ENCODE measurements around the gene ZNF541. TPM values are rescaled to one million over a fixed set of nuclear protein-coding genes. Genes with fewer than 3 reads are reported as not detected.

ZNF541 gene
- under 1 TPM; 0.69 to 0.96 TPM for total RNA-seq

DNA sequence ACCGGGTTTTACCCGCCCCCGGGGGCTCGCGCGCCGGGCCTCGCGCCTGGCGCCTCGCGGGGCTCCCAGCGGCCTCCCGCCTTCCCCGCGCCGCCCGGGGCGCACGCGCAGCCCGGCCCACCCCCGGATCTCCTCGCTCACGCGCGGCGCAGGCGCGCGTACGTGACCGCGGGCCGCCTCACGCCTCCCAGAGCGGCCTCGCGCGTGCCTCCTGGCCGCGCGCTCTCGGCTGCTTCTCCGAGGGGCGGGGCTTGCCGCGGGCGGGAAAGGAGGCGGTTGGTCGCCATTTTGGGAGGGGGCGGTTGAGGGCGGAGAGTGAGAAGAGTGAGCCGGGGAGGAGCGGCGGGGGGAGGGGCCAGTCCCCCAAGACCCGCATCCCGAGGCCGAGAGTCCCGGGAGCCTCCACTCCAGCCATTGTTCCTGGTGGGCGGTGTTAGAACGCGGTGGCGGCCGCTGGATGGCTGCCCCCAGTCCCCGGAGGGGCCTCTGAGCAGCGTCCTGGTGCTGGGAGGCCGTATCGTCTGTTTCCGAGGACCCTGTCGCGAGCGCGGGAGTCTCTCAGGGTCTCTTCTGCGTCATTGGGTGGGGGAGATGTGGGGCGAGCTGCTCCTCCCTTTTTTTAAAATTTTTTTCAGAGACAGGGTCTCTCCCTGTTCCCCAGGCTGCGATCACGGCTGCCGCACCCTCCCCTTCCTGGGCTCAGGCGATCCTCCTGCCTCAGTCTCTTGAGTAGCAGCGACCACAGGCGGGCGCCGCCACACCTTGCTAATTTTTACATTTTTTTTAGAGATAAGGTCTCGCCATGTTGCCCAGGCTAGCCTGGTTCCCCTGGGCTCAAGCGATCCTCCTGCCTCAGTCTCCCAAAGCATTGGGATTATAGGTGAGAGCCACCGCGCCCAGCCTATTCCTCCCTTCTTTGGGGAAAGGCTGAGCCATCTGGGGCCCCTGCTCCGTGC lies at the start of gene ZNF541:
Gene ZNF541 (minus strand): TSS at position 78 of the 956 bp plus-strand sequence. CDS start 17,292 bp downstream, outside the sequence.
- peak within 1 kb of the TSS; percentile 63 to 64 for H3K4me3 Mint-ChIP-seq
- no peaks in the 10 kb centered on the region for H3K9me3 Mint-ChIP-seq
- H3K36me3 Mint-ChIP-seq (ENCODE audit: insufficient read depth in 2 of 2): peaks cover 0 to 5% of the 10 kb centered on the region in 2 donors
- H3K27me3 Mint-ChIP-seq (ENCODE audit: low read depth): peaks cover 13% of the 10 kb centered on the region
- peak within 1 kb of the TSS; percentile 55 for H3K27ac Mint-ChIP-seq
- DNase-seq: peak; percentile 84
- peak; percentile 85 to 86 for ATAC-seq (replicated peaks in 1 of 2)
- peaks cover 19% of the 10 kb centered on the region for H3K4me1 Mint-ChIP-seq (ENCODE audit: low read depth)

GRCh38 chr19:47619763-47620162 lies 46.8 kb upstream of the ZNF541 start:
- Mint-ChIP-seq H3K4me3 (no peak overlapping the region), H3K36me3 (ENCODE audit: insufficient read depth in 2 of 2) (peaks cover 0 to 3% of the 10 kb centered on the region in 2 donors), H3K9me3 (no peaks in the 10 kb centered on the region), H3K27ac (no peak overlapping the region), H3K4me1 (ENCODE audit: low read depth) (peaks cover 11% of the 10 kb centered on the region), H3K27me3 (ENCODE audit: low read depth) (no peaks in the 10 kb centered on the region)
- ATAC-seq (replicated peaks in 1 of 2) (no peak), DNase-seq (no peak)

DNA sequence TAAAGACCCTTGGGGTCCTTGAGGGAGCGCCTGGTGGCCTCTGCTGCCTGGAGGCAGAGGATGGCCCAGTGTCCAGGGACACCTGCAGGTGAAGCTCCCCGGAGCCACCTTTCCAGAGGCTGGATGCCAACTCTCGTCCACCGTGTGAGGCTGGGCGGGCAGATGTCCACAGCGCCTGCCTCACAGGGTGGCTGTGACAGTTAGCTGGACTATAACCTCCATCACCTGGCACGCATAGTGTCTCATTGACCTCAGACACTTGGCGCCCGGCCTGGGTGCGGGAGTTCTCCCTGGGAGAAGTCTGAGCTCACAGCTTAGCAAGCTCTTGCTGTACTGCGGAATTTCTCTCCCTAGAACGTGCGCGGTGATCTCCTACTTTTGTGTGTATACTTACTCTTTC lies 45.8 kb upstream of the ZNF541 start:
- H3K27ac Mint-ChIP-seq: no peak overlapping the region
- peaks cover 0 to 3% of the 10 kb centered on the region in 2 donors for H3K36me3 Mint-ChIP-seq (ENCODE audit: insufficient read depth in 2 of 2)
- DNase-seq: no peak
- no peak overlapping the region for H3K4me3 Mint-ChIP-seq
- no peaks in the 10 kb centered on the region for H3K27me3 Mint-ChIP-seq (ENCODE audit: low read depth)
- no peak for ATAC-seq (replicated peaks in 1 of 2)
- peaks cover 11% of the 10 kb centered on the region for H3K4me1 Mint-ChIP-seq (ENCODE audit: low read depth)
- H3K9me3 Mint-ChIP-seq: no peaks in the 10 kb centered on the region

GRCh38 chr19:47615714-47616113 lies 42.8 kb upstream of the ZNF541 start:
- H3K27ac Mint-ChIP-seq: no peak overlapping the region
- peaks cover 21% of the 10 kb centered on the region for H3K4me1 Mint-ChIP-seq (ENCODE audit: low read depth)
- no peaks in the 10 kb centered on the region for H3K9me3 Mint-ChIP-seq
- ATAC-seq (replicated peaks in 1 of 2): no peak
- H3K27me3 Mint-ChIP-seq (ENCODE audit: low read depth): no peaks in the 10 kb centered on the region
- no peak overlapping the region for H3K4me3 Mint-ChIP-seq
- peaks cover 0 to 3% of the 10 kb centered on the region in 2 donors for H3K36me3 Mint-ChIP-seq (ENCODE audit: insufficient read depth in 2 of 2)
- DNase-seq: no peak

DNA sequence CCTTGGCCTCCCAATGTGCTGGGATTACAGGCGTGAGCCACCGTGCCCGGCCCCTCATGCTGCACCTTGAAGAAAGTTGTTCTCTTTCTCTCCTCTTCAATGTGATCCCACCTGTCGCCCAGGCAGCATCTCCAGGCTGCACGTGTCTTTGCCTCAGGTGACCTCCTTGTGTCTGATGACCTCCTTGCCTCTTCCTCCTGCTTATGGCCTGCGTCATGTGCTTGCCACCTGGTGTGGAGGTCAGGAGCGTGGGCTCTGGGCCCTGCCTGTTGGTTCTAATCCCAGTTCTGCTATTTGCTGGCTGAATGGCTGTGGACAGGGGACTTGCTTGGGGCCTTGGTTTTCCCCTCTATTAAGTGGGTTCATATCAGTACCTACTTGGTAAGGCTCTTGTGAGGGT lies 42.3 kb upstream of the ZNF541 start:
- H3K27me3 Mint-ChIP-seq (ENCODE audit: low read depth): no peaks in the 10 kb centered on the region
- no peak overlapping the region for H3K4me3 Mint-ChIP-seq
- ATAC-seq (replicated peaks in 1 of 2): no peak
- H3K4me1 Mint-ChIP-seq (ENCODE audit: low read depth): peaks cover 20% of the 10 kb centered on the region
- H3K27ac Mint-ChIP-seq: peak overlapping the region; percentile 17
- H3K9me3 Mint-ChIP-seq: no peaks in the 10 kb centered on the region
- DNase-seq: no peak
- peaks cover 0 to 3% of the 10 kb centered on the region in 2 donors for H3K36me3 Mint-ChIP-seq (ENCODE audit: insufficient read depth in 2 of 2)

DNA sequence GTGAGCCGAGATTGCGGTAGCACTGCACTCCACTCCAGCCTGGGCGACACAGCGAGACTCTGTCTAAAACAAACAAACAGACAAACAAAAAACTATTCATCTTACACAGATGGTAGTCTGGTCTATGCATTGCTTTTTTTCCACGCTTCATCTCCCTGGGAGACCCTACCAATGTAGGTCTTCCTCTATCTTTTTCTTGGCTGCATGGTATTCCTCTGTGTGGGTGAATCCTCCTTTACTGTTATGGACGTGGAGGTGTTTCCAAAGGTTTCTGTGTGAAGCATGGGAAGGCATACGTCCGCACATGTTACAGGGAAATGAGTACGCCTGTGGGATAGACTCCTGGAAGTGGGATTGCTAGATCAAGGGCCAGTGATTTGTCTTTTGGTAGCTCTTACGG lies 41.6 kb upstream of the ZNF541 start:
- DNase-seq (no peak), ATAC-seq (replicated peaks in 1 of 2) (no peak)
- Mint-ChIP-seq H3K4me1 (ENCODE audit: low read depth) (peaks cover 15% of the 10 kb centered on the region), H3K27me3 (ENCODE audit: low read depth) (no peaks in the 10 kb centered on the region), H3K9me3 (no peaks in the 10 kb centered on the region), H3K27ac (no peak overlapping the region), H3K36me3 (ENCODE audit: insufficient read depth in 2 of 2) (peaks cover 0 to 3% of the 10 kb centered on the region in 2 donors), H3K4me3 (no peak overlapping the region)

DNA sequence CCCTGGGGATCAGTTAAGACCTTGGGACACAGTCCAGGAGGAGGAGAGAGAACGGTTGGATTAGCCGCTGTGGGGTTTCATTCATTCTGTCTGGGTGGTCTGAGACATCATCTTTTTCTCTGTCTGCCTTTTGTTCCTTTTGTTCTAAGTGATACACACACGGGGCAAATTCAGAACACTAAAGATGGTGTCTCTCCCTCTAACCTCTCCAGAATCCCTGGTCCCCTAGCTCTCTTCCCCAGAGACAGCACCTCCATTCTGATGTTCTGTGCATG lies 41.0 kb upstream of the ZNF541 start:
- DNase-seq: no peak
- Mint-ChIP-seq H3K27me3 (ENCODE audit: low read depth) (no peaks in the 10 kb centered on the region), H3K4me3 (no peak overlapping the region), H3K9me3 (no peaks in the 10 kb centered on the region), H3K27ac (no peak overlapping the region), H3K36me3 (ENCODE audit: insufficient read depth in 2 of 2) (peaks cover 1 to 4% of the 10 kb centered on the region in 2 donors), H3K4me1 (ENCODE audit: low read depth) (peaks cover 15% of the 10 kb centered on the region)
- no peak for ATAC-seq (replicated peaks in 1 of 2)

- DNase-seq: no peak
Observed at GRCh38 chr19:47613165-47614020, 40.4 kb upstream of the ZNF541 start.

GRCh38 chr19:47610902-47611301 lies 38.0 kb upstream of the ZNF541 start:
- Mint-ChIP-seq H3K27me3 (ENCODE audit: low read depth) (no peaks in the 10 kb centered on the region), H3K4me3 (peak overlapping the region; percentile 72 to 91), H3K36me3 (ENCODE audit: insufficient read depth in 2 of 2) (peaks cover 8 to 11% of the 10 kb centered on the region in 2 donors), H3K4me1 (ENCODE audit: low read depth) (peaks cover 19% of the 10 kb centered on the region), H3K9me3 (no peaks in the 10 kb centered on the region), H3K27ac (no peak overlapping the region)
- ATAC-seq (replicated peaks in 1 of 2) (no peak), DNase-seq (no peak)

More at GRCh38 chr19:47613165-47614020, 40.4 kb upstream of the ZNF541 start:
- Mint-ChIP-seq H3K4me3 (no peak overlapping the region), H3K36me3 (ENCODE audit: insufficient read depth in 2 of 2) (peaks cover 2 to 4% of the 10 kb centered on the region in 2 donors), H3K4me1 (ENCODE audit: low read depth) (peaks cover 15% of the 10 kb centered on the region), H3K27me3 (ENCODE audit: low read depth) (no peaks in the 10 kb centered on the region), H3K27ac (no peak overlapping the region), H3K9me3 (no peaks in the 10 kb centered on the region)
- ATAC-seq (replicated peaks in 1 of 2): no peak

DNA sequence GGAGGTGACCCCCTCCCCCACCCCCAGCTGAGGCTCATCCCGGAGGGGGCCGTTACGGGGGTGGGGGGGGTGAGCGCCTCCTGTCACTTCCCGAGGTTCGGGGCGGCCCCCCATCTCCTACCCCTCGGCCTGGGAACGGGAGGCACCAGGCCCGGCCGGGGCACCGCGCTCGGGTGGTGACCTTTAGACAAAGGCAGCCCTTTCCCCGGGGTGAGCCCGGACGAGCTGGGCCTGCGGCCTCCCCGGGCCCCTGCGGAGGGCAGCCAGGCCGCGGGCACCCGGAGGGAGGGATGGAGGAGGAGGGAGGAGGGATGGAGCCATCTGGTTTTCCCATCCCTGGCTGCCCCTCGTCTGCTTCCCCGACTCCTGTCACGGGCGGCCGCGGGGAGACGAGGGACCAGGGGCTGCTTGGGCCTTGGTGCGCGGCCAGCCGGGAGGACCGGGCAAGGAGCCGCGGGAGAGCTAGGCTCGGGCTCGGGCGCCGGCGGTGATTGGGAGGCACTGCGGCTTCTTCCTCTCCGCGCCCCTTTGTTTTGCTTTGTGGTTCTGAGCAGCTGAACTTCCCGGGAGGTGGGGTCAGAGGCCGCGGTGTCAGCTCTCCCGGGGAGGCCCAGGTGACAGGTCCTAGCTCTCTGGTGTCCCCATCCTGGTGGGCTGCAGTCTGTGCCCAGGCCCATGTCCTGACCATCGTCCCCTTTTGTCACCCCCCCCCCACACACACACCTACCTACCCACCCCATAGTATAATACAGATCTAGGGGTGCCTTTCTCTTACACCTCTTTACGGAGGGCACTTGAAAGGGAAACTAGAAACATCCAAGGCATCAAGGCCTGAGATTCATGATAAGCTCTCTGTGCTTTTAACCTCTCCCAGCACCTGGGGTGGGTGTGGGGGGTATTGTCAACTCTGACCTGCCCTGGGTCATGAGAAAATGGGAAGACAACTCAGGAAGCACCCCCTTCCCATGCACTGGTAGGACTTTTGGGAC lies 37.3 kb upstream of the ZNF541 start:
- Mint-ChIP-seq H3K27me3 (ENCODE audit: low read depth) (no peaks in the 10 kb centered on the region), H3K9me3 (no peaks in the 10 kb centered on the region), H3K36me3 (ENCODE audit: insufficient read depth in 2 of 2) (peaks cover 8% of the 10 kb centered on the region in 2 donors), H3K4me1 (ENCODE audit: low read depth) (peaks cover 16% of the 10 kb centered on the region), H3K27ac (no peak overlapping the region), H3K4me3 (peak overlapping the region; percentile 72 to 91)
- DNase-seq (peak; percentile 47 to 62), ATAC-seq (replicated peaks in 1 of 2) (peak in 1 of 2 donors; percentile 6)

DNA sequence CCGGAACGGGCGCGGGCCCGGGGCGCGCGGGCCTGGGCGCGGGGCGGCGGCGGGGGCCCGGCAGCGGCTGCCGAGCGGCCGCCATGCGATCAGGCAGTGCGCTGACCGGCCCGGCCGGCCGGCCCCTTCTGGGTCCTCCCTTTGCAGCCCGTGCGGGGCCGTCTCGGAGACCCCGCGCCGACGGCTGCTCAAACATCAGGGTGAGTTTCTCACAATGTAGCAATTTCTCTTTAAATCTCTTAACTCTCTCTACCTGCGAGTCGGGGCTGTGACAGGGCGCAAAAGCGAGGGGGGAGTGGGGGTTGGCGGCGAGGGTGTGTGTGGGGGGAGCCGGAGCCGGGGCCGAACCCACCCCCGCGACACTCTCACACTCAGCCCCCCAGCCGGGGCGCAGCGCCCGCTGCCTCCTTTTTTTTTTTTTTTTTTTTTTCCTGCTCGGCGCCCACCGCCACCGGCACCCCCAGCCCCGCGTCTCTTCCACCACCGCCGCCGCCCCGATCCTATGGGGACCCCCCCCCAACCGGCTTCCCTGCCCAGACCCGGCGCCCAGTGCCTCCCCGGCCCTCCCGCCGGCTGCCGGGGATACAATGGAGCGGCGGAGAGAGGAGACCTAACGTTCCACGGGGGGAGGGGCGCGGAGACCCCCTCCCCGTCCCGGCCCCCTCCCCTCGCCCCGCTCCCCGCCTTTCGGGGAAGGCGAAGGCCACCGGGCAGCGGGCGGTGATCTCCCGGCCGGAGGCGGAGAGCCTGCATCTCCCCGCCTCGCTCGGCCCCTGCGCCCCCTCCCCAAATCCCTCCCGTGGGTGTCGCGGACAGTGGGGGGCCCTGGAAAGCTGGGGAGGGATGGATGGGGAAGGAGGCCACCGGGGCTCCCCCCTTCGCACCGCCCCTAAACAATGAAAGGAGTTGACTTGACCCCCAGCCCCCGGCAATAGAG lies 36.3 kb upstream of the ZNF541 start, which contains the start of gene BICRA:
Gene BICRA (plus strand): TSS at position 166 of the 937 bp plus-strand sequence. CDS start 64,441 bp downstream, outside the sequence.
- H3K36me3 Mint-ChIP-seq (ENCODE audit: insufficient read depth in 2 of 2): peaks cover 8% of the 10 kb centered on the region in 2 donors
- H3K27me3 Mint-ChIP-seq (ENCODE audit: low read depth): no peaks in the 10 kb centered on the region
- peak within 1 kb of the TSS; percentile 91 to 92 for H3K4me3 Mint-ChIP-seq
- peak within 1 kb of the TSS; percentile 84 for H3K27ac Mint-ChIP-seq
- DNase-seq (peak; percentile 87 to 88), ATAC-seq (replicated peaks in 1 of 2) (peak; percentile 73 to 74)
- H3K9me3 Mint-ChIP-seq: no peaks in the 10 kb centered on the region
- peaks cover 16% of the 10 kb centered on the region for H3K4me1 Mint-ChIP-seq (ENCODE audit: low read depth)

All from activated T-cell treated with anti-CD3 and anti-CD28 coated beads, Interleukin-2, amount 50 U/mL, for 72 hours (primary cell).